NCI-H774 (cell line): ENCODE data around the gene NDUFC2.

Experiments
- DNase-seq: peaks from one replicate; lab custom pipeline; 2025; lab: John Stamatoyannopoulos, UW

The NDUFC2 gene

DNA sequence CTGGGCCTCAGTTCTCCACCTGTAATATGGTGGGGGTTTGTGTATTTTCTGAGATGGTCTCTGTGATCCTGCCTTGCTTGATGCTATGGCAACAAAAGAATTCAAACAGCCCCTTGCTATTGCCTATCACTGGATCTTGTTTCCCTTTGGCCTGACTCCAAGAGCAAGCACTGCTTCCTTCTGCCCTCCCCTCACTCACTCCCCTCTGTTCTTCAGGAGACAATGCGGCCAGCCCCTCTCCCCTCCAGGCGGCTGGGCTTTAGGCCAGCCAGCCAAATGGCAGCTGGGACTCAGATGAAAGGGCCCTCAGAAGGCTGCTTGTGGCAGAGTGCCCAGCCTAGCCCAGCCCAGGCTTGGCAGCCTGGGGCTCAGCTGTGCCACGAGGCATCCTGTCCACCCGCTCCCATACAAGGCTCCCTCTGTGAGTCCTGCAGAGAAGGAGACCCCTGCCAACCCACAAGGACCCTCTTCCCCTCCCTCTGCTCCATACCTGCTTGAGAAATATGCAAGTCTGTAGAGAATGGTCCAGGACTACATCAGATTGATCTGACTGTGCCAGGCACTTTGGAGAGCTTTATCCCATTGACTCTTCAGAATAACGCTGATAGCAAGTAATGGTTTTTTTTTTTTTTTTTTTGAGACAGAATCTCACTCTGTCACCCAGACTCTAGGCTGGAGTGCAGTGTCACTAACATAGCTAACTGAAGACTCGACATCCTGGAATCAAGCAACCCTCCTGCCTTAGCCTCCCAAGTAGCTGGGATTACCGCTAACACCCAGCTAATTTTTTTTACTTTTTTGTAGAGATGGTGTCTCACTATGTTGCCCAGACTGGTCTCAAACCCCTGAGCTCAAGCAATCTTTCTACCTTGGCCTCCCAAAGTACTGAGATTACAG is 49.0 kb downstream of the NDUFC2 start:
- peak; percentile 81 for DNase-seq

DNA sequence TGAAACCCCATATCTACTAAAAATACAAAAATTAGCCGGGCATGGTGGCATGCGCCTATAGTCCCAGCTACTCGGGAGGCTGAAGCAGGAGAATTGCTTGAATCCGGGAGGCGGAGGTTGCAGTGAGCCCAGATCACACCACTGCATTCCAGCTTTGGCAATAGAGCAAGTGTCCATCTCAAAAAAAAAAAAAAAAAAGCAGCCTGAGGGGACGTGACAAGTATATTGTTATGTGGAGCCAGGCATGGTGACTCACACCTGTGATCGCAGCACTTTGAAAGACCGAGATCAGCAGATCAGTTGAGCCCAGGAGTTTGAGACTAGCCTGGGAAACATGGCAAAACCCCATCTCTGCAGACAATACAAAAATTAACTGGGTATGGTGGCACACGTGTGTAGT is 51.2 kb downstream of the NDUFC2 start:
- DNase-seq, result peak; percentile 7

DNA sequence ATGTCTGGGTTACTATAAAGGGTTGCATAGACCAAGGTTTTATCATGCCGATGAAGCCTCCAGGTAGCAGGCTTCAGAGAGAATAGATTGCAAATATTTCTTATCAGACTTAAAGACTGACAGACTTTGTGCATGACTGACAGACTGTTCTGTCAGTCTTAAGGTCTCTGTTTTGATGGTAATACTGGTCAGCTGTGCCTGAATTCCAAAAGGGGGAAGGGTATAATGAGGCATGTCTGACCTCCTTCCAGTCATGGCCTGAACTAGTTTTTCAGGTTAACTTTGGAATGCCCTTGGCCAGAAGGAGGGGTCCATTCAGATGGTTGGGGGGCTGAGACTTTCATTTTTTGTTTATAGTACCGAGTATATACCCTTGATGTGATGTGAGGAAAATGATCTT is 51.9 kb downstream of the NDUFC2 start:
- DNase-seq, result no peak

DNA sequence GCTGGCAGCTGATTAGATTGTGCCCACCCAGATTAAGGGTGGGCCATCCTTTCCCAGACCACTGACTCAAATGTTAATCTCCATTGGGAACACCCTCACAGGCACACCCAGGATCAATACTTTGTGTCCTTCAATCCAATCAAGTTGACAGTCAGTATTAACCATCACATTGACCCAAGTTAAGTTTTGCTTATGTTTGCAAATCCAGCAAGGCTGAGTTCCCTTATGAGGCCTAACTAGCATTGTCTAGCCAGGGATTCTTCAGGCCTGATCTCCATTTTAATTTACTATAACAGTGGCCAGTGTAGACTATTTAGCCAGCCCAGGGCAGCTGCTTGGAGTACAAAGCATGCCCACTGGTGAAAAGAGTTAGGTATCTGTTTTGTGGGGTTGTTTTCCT is 54.3 kb downstream of the NDUFC2 start:
- no peak for DNase-seq

DNA sequence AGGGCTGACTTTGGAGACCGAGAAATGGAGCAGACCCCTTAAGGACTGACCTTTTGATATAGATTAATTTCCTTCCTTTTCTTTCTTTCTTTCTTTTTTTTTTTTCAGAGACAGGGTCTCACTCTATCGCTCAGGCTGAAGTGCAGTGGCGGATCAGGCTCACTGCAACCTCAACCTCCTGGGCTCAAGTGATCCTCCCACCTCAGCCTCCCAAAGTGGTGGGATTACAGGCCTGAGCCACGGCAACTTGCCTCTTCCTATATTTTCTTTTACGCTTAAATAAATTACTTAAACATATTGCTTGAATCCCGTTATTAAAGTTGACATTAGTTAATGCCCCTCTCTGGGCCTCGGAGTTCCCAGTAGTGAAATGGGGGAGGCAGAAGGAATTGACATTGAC is 56.2 kb downstream of the NDUFC2 start:
- DNase-seq, result no peak

DNA sequence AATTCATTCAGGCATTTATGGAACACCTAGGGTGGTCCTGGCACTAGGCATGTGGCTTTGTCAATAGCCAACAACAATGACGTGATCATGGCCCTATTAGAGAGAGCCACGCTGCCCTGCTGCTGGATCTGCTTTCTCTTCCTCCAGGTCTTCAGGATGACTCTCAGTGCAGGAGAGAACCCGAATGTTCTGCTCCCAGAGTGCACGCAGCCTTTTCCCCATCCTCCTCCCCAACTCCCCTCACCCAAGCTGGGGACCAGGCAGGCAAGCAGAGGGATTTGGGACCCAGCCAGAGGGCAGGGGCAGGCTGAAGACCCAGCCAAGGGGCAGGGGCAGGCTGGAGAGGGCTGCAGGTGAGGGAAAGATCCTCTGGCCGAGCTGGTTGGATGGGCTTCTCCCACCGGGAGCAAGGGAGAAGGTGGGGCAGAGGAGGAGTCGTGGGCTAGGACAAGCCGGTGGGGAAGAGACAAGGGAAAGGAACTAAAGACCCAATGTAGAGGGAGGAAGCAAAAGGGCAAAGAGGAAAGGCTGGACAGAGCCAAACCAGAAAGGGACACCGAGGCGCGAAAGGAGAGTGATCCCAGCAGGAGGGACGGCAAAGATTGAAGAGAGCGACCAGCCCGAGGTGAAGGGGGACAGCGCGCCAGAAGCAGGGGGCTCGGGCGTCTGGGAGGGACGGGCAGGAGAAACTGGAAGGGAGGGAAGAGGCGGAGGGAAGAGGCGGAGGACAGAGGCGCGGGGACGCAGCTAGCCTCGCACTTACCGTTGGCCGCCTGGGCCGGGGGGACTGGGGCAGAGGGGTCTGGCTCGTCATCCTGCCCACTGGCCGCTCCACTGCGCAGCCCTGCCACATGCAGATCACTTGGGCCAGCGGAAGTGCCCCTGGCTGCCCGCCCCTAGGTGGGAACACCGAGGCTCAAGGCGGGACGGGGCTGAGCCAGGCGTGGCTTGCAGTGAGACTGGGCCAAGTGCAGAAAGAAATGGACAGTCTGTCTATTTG is 57.0 kb downstream of the NDUFC2 start, which contains the start of gene KCTD14:
TSS of gene KCTD14 (minus strand) at position 880 of the 1,000 bp plus-strand sequence. CDS start at position 853, 27 bp downstream.
- peak; percentile 40 for DNase-seq

DNA sequence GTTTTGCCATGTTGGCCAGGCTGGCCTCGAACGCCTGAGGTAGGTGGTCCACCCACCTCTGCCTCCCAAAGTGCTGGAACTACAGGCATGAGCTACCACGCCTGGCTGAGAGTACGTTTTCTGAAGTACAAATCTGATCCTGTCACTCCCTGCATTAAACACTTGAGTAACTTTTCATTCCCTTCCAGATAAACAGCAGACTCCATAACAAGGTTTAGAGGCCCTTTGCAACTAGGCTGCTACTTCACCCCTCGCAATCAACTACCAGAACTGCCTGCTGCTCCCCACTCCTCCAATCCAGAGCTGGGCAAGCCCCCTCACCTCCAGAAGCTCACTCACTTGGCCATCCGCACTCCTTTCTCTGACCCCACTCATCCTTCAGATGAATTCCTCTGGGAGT is 58.1 kb downstream of the NDUFC2 start:
- no peak for DNase-seq

DNA sequence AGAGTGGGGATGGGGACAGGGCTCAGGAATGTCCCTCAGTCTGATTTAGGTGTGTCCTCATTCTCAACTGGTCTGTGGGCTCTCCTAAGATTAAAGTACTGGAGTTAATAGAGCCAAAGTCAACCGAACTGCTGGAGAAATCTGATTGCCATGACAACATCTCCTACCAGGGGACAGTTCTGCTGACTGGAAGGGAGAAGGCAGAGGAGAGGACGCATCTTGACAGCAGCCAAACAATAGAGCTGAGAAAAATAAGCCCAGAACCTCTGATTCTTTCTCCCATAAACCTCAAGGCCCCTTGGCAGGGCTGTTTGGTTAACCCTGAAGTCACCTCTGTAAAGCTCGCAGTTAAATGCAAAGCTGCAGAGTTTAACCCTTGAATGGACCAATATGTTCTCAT is 59.4 kb downstream of the NDUFC2 start:
- DNase-seq, result no peak

DNA sequence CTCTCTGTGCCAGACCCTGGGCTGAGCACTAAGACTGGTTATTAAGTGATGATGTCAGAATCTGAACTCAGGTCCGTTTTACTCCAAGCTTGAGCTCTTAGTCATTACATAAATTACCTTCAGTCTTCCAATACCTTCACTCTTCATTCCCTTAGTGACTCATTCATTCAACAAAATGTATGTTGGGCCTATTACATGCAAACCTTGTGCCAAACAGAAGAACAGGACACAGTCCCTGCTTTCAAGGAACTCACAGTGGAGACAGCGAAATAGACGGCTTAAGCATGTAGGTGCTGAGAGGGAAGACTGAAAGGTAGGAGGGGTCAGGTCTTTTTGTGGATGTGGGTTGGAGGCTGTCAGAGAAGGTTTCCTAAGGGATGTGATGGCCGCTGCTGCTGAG is 59.9 kb downstream of the NDUFC2 start:
- DNase-seq, result no peak
